Measurements from ENCODE around the gene UST. TPM values are rescaled to one million over a fixed set of nuclear protein-coding genes. Genes with fewer than 3 reads are reported as not detected.

The UST gene
- total and polyA plus RNA-seq, 2 donors (not counting 1 experiment from before 2014, with no cell fraction given) = 7.3 to 16.9 TPM

- H3K27ac Mint-ChIP-seq = peak overlapping the region; percentile 23
- intact Hi-C loops (cut with micrococcal nuclease) = no loop called here
- H3K4me1 Mint-ChIP-seq = peaks cover 36% of the 10 kb centered on the region
- CTCF ChIA-PET = interaction anchor here (0.9 to 1.2 kb wide), 2 partner anchors 92 to 104 kb away, joined by 3 read pairs; no protein-coding TSS in a partner anchor
- Histone ChIP-seq H3K27ac (ENCODE audit: low read length in 2 of 2) (no peak overlapping the region), H3K9ac (ENCODE audit: low read length) (no peak overlapping the region), H3K27me3 (replicated peaks in 1 of 4; ENCODE audit: control extremely low read depth in 1 of 4, control insufficient read depth in 3 of 4, insufficient read depth in 4 of 4, low read length in 3 of 4) (no peaks in the 10 kb centered on the region), H3K36me3 (replicated peaks in 1 of 2; ENCODE audit: control extremely low read depth in 1 of 2, control insufficient read depth in 1 of 2, extremely low read depth in 1 of 2, insufficient read depth in 2 of 2, low read length in 1 of 2) (no peaks in the 10 kb centered on the region), H3K4me3 (ENCODE audit: control extremely low read depth in 1 of 5, extremely low read depth in 1 of 5, insufficient read depth in 1 of 5, low read depth in 2 of 5, low read length in 4 of 5) (no peak overlapping the region), H3K4me1 (ENCODE audit: control insufficient read depth in 2 of 2, insufficient read depth in 2 of 2, low read length in 2 of 2) (peaks cover 9 to 18% of the 10 kb centered on the region in 2 donors), H3K9me3 (ENCODE audit: control extremely low read depth in 1 of 3, control insufficient read depth in 2 of 3, insufficient read depth in 1 of 3, low read length in 2 of 3) (no peaks in the 10 kb centered on the region), H3K79me2 (ENCODE audit: control insufficient read depth, insufficient read depth, low read length) (peaks cover 96% of the 10 kb centered on the region), H3K4me2 (replicated peaks; ENCODE audit: low read depth, low read length, poor library complexity, severe bottlenecking) (no peak overlapping the region), H2AFZ (ENCODE audit: insufficient read depth, low read depth, low read length, poor library complexity, severe bottlenecking) (no peak overlapping the region), H4K20me1 (ENCODE audit: control insufficient read depth, insufficient read depth, low read length, poor library complexity, severe bottlenecking) (peaks cover 6% of the 10 kb centered on the region)
- ATAC-seq (ENCODE audit: low read depth) (peak; percentile 53), DNase-seq (peak; percentile 41)
- TF ChIP-seq CTCF (IDR thresholded peaks at IDR 0.05) (no peak), EZH2 (IDR thresholded peaks at IDR 0.05; ENCODE audit: borderline replicate concordance, insufficient read depth, low read depth, low read length, poor library complexity, severe bottlenecking) (no peak)
- no peaks in the 10 kb centered on the region for H3K9me3 Mint-ChIP-seq (ENCODE audit: insufficient read depth)
- POLR2A ChIA-PET = no interaction called here
- WGBS (ENCODE audit: insufficient coverage) = 65% methylated on average over 4 of the region's 7 CpGs
- no peaks in the 10 kb centered on the region for H3K27me3 Mint-ChIP-seq
- H3K4me3 Mint-ChIP-seq = peak overlapping the region; percentile 42
Observed at GRCh38 chr6:148835920-148836441, 89.2 kb downstream of the UST start.

GRCh38 chr6:148836751-148837150, 89.9 kb downstream of the UST start:
- ATAC-seq (ENCODE audit: low read depth) (no peak), DNase-seq (no peak)
- Mint-ChIP-seq H3K27ac (peak overlapping the region; percentile 26), H3K9me3 (ENCODE audit: insufficient read depth) (no peaks in the 10 kb centered on the region), H3K4me3 (no peak overlapping the region), H3K4me1 (peaks cover 31% of the 10 kb centered on the region), H3K27me3 (no peaks in the 10 kb centered on the region)
- peaks cover 93% of the 10 kb centered on the region for H3K79me2 ChIP-seq (ENCODE audit: control insufficient read depth, insufficient read depth, low read length)
- WGBS (ENCODE audit: insufficient coverage) = 100% methylated on average over 1 of the region's 2 CpGs
- H3K9ac ChIP-seq (ENCODE audit: low read length) = no peak overlapping the region
- ChIA-PET CTCF (interaction anchor here (1.2 kb wide), 1 partner anchor 103 kb away, joined by 3 read pairs; no protein-coding TSS in a partner anchor), POLR2A (no interaction called here)
- no peaks in the 10 kb centered on the region for H3K27me3 ChIP-seq (replicated peaks in 1 of 4; ENCODE audit: control extremely low read depth in 1 of 4, control insufficient read depth in 3 of 4, insufficient read depth in 4 of 4, low read length in 3 of 4)
- no peaks in the 10 kb centered on the region for H3K9me3 ChIP-seq (ENCODE audit: control extremely low read depth in 1 of 3, control insufficient read depth in 2 of 3, insufficient read depth in 1 of 3, low read length in 2 of 3)
- no peaks in the 10 kb centered on the region for H3K36me3 ChIP-seq (replicated peaks in 1 of 2; ENCODE audit: control extremely low read depth in 1 of 2, control insufficient read depth in 1 of 2, extremely low read depth in 1 of 2, insufficient read depth in 2 of 2, low read length in 1 of 2)
- no peak for TF ChIP-seq EZH2 (IDR thresholded peaks at IDR 0.05; ENCODE audit: borderline replicate concordance, insufficient read depth, low read depth, low read length, poor library complexity, severe bottlenecking)
- TF ChIP-seq CTCF (IDR thresholded peaks at IDR 0.05) = no peak
- no peak overlapping the region for H3K4me3 ChIP-seq (ENCODE audit: control extremely low read depth in 1 of 5, extremely low read depth in 1 of 5, insufficient read depth in 1 of 5, low read depth in 2 of 5, low read length in 4 of 5)
- no peak overlapping the region for H3K27ac ChIP-seq (ENCODE audit: low read length in 2 of 2)
- H3K4me2 ChIP-seq (replicated peaks; ENCODE audit: low read depth, low read length, poor library complexity, severe bottlenecking) = no peak overlapping the region
- H2AFZ ChIP-seq (ENCODE audit: insufficient read depth, low read depth, low read length, poor library complexity, severe bottlenecking) = no peak overlapping the region
- intact Hi-C loops (cut with micrococcal nuclease) = no loop called here
- H3K4me1 ChIP-seq (ENCODE audit: control insufficient read depth in 2 of 2, insufficient read depth in 2 of 2, low read length in 2 of 2) = peaks cover 3 to 11% of the 10 kb centered on the region in 2 donors
- peaks cover 6% of the 10 kb centered on the region for H4K20me1 ChIP-seq (ENCODE audit: control insufficient read depth, insufficient read depth, low read length, poor library complexity, severe bottlenecking)
